Pancreas (tissue), 10 donors: ENCODE data around the gene IPCEF1. TPM values are rescaled to one million over a fixed set of nuclear protein-coding genes. Genes with fewer than 3 reads are reported as not detected.
"Not testable (repeated sequence)": the region's sequence is repeated elsewhere in the genome, so short reads cannot be mapped to it uniquely, and the experiment has no call there.

Experiments used
- ATAC-seq, 4 donors: fragments of 200-7000 bp; cut with Tn5 transposase; one replicate each; pipeline versions ENCODE4 v1.8.0 to v1.9.1; 2020; ENCODE audit warnings: mild to moderate bottlenecking in 4 of 4, moderate library complexity in 4 of 4
- DNase-seq, 6 donors: peaks; one replicate each; pipeline ENCODE4 v3.0.0-alpha.2; 2020
- FAIRE-seq: peaks from 2 replicates; lab custom pipeline; 2012; peaks lifted over from hg19 to GRCh38; lab: Jason Lieb, UNC
- H3K27ac ChIP-seq, 4 donors: fragments of 200-600 bp; sonication (generic); 1 replicate in 3 of 4; 2 replicates in 1 of 4; pipeline versions ENCODE4 v1.5.0 to v1.8.0; 2020
- H3K27me3 ChIP-seq, 4 donors: fragments of 200-600 bp; one replicate each; pipeline ENCODE4 v1.8.0; 2021
- H3K36me3 ChIP-seq, 3 donors: fragments of 200-600 bp; sonication (generic) in 1 of 3; one replicate each; pipeline versions ENCODE4 v1.5.0 to v1.8.0; 2020 to 2021
- H3K4me1 ChIP-seq, 3 donors: fragments of 200-600 bp; one replicate each; pipeline ENCODE4 v1.8.0; 2021
- H3K4me3 ChIP-seq, 4 donors: fragments of 200-600 bp; sonication (generic) in 2 of 4; one replicate each; pipeline versions ENCODE4 v1.5.0 to v1.8.0; 2020 to 2021
- H3K9me3 ChIP-seq, 4 donors: fragments of 200-600 bp; one replicate each; pipeline ENCODE4 v1.8.0; 2021
- WGBS, 2 donors: extraction: QIAGEN DNeasy Blood & Tissue Kit; methylation state at CpG; one replicate each; pipeline ENCODE4 v1.1.7; 2013; 5-methylcytosine and 5-hydroxymethylcytosine counted together
- intact Hi-C, 3 donors: fragments of 100-400 bp; cut with DNase I; formaldehyde crosslinking; loops; one replicate each; pipeline versions ENCODE4 v1.11.1 to v1.14.2; 2022
- polyA plus RNA-seq, 2 donors: library from polyadenylated mRNA; stranded (reverse); fragments of 200-250 nt; gene quantifications; one replicate each; pipeline ENCODE4 v1.2.3, GENCODE V29; 2013
- total RNA-seq, 6 donors: library from RNA; stranded (reverse); fragmentation: NEBNext Ultra II Directional in 4 of 6; extraction: Animal tissue kit (Norgen Biotek cat#: 25700) in 4 of 6; gene quantifications; one replicate each; pipeline versions ENCODE4 v1.2.1 to v1.2.4, GENCODE V29; 2021 to 2023
- TF ChIP-seq, protein P1 (sequence below), 4 donors: fragments of 200-600 bp; sonication (generic) in 3 of 4; IDR thresholded peaks; one replicate each; pipeline versions ENCODE4 v1.5.0 to v1.8.0; 2021; ENCODE audit warnings: antibody characterized with exemption in 4 of 4
- donor health status: healthy with polysubstance abuse.
- donor health status: DM: no; HTN: no; CAD: no; lungs with moderate emphysema.
- donor health status: DM: no; HTN: no; CAD: no.
- donor health status: control.
- donor health status: control.
- donor health status: Bipolar disorder and iron deficiency.
- donor health status: DM: yes; HTN: yes; CAD: no.
- donor health status: DM: no; HTN: no; CAD: no.
- donor health status: DM: no; HTN: no; CAD: no.
- donor health status: DM: yes; HTN: yes; CAD: no.

The IPCEF1 gene
- total and polyA plus RNA-seq, 8 donors: 0.53 to 4.4 (median 1.8) TPM

DNA sequence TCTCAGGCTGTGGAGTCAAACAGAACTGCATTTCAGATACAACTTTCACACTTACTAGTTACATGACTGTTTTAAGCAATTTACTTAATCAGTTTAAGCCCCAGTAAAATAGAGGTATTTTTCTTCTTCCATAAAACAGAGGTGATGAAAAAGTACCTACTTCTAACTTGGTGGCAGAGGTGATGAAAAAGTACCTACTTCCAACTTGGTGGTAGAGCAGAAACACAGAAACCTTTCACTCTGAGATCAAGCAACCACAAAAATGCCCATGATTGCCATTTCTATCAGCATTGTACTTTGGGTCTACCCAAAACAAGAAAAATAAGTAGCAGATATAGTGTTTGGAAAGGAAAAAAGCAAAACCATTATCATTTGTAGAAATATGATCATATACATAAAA is 168.9 kb downstream of the IPCEF1 start:
- Histone ChIP-seq H3K27me3 (no peaks in the 10 kb centered on the region), H3K4me3 (no peak overlapping the region), H3K9me3 (no peaks in the 10 kb centered on the region), H3K4me1 (no peaks in the 10 kb centered on the region), H3K36me3 (no peaks in the 10 kb centered on the region), H3K27ac (no peak overlapping the region)
- TF ChIP-seq, protein P1, sequence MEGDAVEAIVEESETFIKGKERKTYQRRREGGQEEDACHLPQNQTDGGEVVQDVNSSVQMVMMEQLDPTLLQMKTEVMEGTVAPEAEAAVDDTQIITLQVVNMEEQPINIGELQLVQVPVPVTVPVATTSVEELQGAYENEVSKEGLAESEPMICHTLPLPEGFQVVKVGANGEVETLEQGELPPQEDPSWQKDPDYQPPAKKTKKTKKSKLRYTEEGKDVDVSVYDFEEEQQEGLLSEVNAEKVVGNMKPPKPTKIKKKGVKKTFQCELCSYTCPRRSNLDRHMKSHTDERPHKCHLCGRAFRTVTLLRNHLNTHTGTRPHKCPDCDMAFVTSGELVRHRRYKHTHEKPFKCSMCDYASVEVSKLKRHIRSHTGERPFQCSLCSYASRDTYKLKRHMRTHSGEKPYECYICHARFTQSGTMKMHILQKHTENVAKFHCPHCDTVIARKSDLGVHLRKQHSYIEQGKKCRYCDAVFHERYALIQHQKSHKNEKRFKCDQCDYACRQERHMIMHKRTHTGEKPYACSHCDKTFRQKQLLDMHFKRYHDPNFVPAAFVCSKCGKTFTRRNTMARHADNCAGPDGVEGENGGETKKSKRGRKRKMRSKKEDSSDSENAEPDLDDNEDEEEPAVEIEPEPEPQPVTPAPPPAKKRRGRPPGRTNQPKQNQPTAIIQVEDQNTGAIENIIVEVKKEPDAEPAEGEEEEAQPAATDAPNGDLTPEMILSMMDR (IDR thresholded peaks at IDR 0.05): no peak
- ATAC-seq: no peak
- intact Hi-C loops: no loop called here
- no peak for DNase-seq
- no peak for FAIRE-seq

DNA sequence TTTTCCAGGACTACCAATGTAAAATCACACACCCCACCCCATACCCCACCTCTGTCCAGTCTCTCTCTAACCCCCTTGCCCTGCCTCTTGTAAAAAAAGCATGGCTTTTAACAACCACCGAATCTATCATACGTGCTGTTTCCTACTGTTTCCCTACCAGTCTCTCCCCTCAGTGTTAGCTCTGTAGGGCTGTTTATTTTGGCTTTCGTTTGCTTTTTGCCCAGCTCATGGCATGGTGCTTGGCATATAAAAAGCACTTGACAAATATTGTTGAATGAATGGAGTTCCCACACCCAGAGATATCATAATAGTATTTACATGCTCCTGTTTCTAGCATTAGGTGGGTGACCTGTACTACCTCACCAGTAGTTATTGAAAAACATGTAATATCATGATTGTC is 169.4 kb downstream of the IPCEF1 start:
- ATAC-seq: peak in 2 of 4 donors; percentile 48 to 61
- H3K27ac ChIP-seq: no peak overlapping the region
- 32 to 36% methylated on average over 3 of the region's 3 CpGs for WGBS, 2 donors
- no peak for FAIRE-seq
- TF ChIP-seq, protein P1 (IDR thresholded peaks at IDR 0.05): no peak
- H3K9me3 ChIP-seq: no peaks in the 10 kb centered on the region
- intact Hi-C loops: no loop called here
- no peaks in the 10 kb centered on the region for H3K27me3 ChIP-seq
- no peaks in the 10 kb centered on the region for H3K4me1 ChIP-seq
- no peaks in the 10 kb centered on the region for H3K36me3 ChIP-seq
- no peak overlapping the region for H3K4me3 ChIP-seq
- no peak for DNase-seq

DNA sequence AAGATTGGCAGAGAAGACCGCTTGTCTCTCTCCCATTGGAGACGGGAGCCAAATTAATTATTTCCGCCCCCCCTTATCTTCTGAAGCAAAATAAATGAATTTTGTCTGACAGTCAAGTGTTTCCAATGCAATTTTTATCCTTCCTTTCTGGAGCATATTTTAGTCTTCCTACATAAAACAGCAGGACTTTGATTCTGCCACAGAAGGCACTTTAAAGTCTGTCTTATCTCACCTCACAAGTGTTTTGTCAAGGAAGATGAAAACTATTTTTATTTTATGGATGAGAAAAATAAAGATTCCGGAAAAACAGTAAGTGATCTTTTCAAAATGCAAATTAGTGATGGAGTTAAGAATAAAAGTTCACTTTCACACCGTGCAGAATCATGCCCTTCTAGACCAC is 177.2 kb downstream of the IPCEF1 start:
- TF ChIP-seq, protein P1 (IDR thresholded peaks at IDR 0.05): no peak
- H3K9me3 ChIP-seq: no peaks in the 10 kb centered on the region
- FAIRE-seq (no peak), DNase-seq (no peak), ATAC-seq (no peak)
- intact Hi-C loops: no loop called here
- WGBS, 2 donors: 75 to 79% methylated on average over 5 of the region's 5 CpGs
- H3K4me1 ChIP-seq: no peaks in the 10 kb centered on the region
- no peak overlapping the region for H3K27ac ChIP-seq
- H3K27me3 ChIP-seq: no peaks in the 10 kb centered on the region
- no peak overlapping the region for H3K4me3 ChIP-seq
- no peaks in the 10 kb centered on the region for H3K36me3 ChIP-seq

DNA sequence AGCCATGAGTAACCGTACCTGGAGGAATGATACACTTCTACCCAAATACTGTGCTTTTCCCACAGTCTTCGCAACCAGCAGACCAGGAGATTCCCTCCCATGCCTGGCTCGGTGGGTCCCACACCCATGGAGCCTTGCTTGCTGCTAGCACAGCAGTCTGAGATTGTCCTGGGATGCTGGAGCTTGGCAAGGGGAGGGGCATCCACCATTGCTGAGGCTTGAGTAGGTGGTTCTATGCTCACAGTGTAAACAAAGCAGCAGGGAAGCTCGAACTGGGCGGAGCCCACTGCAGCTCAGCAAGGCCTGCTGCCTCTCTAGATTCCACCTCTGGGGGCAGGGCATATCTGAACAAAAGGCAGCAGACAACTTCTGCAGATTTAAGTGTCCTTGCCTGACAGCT is 184.2 kb downstream of the IPCEF1 start:
- ATAC-seq, H3K9me3 ChIP-seq, H3K27me3 ChIP-seq, H3K36me3 ChIP-seq, FAIRE-seq, DNase-seq, H3K4me3 ChIP-seq, H3K4me1 ChIP-seq, H3K27ac ChIP-seq, intact Hi-C loops: not testable (repeated sequence)
- 69 to 77% methylated on average over 5 of the region's 5 CpGs for WGBS, 2 donors

DNA sequence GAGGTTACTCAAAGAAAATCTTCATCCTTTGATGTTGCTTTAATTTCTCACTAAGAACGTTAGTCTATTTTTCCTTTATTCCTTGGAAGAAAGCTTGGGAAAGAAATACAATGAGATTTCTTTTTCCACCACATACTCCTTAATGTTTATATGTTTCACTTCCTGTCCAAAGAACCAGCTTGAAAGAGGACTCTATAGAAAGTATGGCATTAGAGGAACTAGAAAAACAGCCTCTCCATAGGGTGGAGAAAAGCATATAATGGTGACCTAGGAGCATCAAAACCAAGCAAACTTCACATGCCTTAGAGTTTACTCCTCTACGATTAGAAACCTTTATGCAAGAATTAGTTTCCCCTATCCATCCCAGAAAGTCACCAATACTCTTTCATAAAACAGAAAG is 186.5 kb downstream of the IPCEF1 start:
- Histone ChIP-seq H3K27ac (no peak overlapping the region), H3K9me3 (no peaks in the 10 kb centered on the region), H3K27me3 (no peaks in the 10 kb centered on the region), H3K4me1 (no peaks in the 10 kb centered on the region), H3K4me3 (no peak overlapping the region), H3K36me3 (no peaks in the 10 kb centered on the region)
- 61 to 75% methylated on average over 2 of the region's 2 CpGs for WGBS, 2 donors
- TF ChIP-seq, protein P1 (IDR thresholded peaks at IDR 0.05): no peak
- ATAC-seq (no peak), FAIRE-seq (no peak), DNase-seq (no peak)
- intact Hi-C loops: no loop called here
